Measurements from ENCODE around the gene DCAF5. TPM values are rescaled to one million over a fixed set of nuclear protein-coding genes. Genes with fewer than 3 reads are reported as not detected.
"Not testable (repeated sequence)": the region's sequence is repeated elsewhere in the genome, so short reads cannot be mapped to it uniquely, and the experiment has no call there.

Gene DCAF5
- total RNA-seq, 1 donor from 2014 or later = 57.8 TPM

- Histone ChIP-seq H3K4me1 (peaks cover 1% of the 10 kb centered on the region), H3K27ac (replicated peaks) (no peak overlapping the region), H3K9me3 (replicated peaks) (no peaks in the 10 kb centered on the region), H3K27me3 (ENCODE audit: low read depth) (no peaks in the 10 kb centered on the region), H3K4me3 (no peak overlapping the region), H3K36me3 (peaks cover 73% of the 10 kb centered on the region)
- intact Hi-C loops (cut with micrococcal nuclease) = no loop called here
- TF ChIP-seq CTCF (IDR thresholded peaks at IDR 0.05; ENCODE audit: borderline replicate concordance) = no peak
- no peak for DNase-seq
Measured at GRCh38 chr14:69072584-69072983, 80.3 kb downstream of the DCAF5 start.

DNA sequence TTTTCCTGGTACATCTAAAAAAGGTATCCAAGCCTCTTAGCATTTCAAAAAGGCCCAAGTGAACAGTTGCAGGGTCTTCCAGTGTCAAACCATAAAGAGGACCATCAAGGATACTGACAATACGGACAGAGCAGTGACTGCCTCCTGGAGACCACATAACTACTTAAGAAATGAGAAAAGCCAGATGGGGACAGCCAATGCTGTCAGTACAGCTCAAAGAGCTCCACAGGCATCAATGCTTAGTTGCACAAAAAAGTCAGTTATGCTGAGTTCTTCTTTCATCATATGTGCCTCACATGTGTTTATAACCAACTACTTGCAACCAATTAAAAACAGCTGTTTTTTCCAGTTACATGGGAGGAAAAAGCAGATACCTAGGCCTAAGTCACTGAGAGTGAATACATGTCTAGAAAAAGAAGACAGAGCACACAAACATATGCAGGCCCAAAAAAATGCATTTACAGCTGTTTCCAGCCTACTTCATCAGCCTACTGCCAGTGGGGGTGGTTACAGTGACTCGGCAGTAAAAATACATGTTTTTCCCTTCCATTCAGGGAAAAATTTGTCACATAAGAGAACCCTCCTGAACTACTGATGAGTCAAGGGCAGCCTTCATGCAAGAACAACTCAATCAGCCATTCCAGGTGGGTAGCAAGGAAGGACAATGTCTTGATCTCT is 84.0 kb downstream of the DCAF5 start:
- Histone ChIP-seq H3K4me3 (no peak overlapping the region), H3K27ac (replicated peaks) (peak overlapping the region; percentile 3), H3K27me3 (ENCODE audit: low read depth) (no peaks in the 10 kb centered on the region), H3K36me3 (peaks cover 77% of the 10 kb centered on the region), H3K9me3 (replicated peaks) (no peaks in the 10 kb centered on the region), H3K4me1 (no peaks in the 10 kb centered on the region)
- TF ChIP-seq CTCF (IDR thresholded peaks at IDR 0.05; ENCODE audit: borderline replicate concordance) = no peak
- no peak for DNase-seq
- intact Hi-C loops (cut with micrococcal nuclease) = no loop called here

DNA sequence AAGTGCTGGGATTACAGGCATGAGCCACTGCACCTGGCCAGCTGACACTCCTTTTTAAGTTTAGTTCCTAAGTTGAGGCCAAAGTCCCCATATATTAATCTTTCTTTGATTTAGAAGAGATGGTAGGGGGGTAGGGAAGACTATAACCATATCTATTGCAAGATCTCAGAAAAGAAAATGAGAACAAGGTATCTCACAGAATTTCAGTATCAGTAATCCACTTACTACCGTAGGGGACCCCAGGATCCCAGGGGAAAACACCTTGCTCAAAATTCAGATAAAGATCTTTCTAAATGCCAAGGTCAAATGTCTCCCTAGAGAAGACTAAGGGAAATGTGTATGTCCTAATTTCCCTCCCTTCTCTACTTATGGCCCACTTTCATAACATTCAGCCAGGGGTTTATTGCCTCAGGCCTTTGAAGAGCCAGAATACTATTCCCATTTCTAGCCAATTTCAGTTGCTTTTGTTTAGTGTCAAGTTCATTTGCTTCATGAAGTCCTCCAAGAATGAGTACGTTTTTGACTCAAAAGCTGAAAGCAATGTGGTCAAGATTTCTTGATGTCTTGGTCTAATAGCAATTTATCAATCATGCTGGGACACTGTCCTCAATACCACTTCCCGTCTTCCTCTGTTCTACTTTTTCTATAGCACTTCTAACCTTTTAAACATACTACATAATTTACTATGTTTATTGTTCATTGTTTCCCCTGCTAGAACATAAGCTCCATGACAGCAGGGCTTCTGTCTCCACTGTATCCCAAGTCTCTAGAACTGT is 86.3 kb downstream of the DCAF5 start:
- H3K27me3 ChIP-seq (ENCODE audit: low read depth) = no peaks in the 10 kb centered on the region
- peaks cover 78% of the 10 kb centered on the region for H3K36me3 ChIP-seq

GRCh38 chr14:69065934-69066333 is 87.0 kb downstream of the DCAF5 start:
- not testable (repeated sequence) for H3K9me3 ChIP-seq (replicated peaks)
- H3K36me3 ChIP-seq = peaks cover 79% of the 10 kb centered on the region

More for the DNA sequence above, 86.3 kb downstream of the DCAF5 start:
- no peaks in the 10 kb centered on the region for H3K4me1 ChIP-seq
- DNase-seq = no peak
- H3K27ac ChIP-seq (replicated peaks) = no peak overlapping the region
- H3K4me3 ChIP-seq = no peak overlapping the region
- intact Hi-C loops (cut with micrococcal nuclease) = no loop called here
- no peaks in the 10 kb centered on the region for H3K9me3 ChIP-seq (replicated peaks)
- no peak for TF ChIP-seq CTCF (IDR thresholded peaks at IDR 0.05; ENCODE audit: borderline replicate concordance)

DNA sequence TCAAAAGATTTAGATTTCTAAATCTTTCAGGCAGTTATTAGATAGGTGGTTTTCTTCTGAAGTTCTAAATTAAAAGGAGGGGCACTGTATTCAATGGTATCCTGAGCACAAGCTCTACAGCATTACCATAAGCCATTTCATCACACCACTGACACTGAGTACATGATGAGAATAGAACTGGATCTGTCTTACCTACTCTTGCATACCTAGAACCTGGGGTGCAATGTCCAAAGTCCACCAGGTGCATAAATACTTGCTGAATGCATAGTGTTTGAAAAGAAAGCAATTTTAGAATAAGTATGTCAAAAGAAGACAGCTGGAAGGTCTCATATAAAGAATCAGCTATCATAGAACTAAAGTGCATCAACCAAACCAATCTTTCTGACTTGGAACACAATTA is 88.3 kb downstream of the DCAF5 start:
- no peak for DNase-seq
- no peak for TF ChIP-seq CTCF (IDR thresholded peaks at IDR 0.05; ENCODE audit: borderline replicate concordance)
- Histone ChIP-seq H3K9me3 (replicated peaks) (no peaks in the 10 kb centered on the region), H3K36me3 (peaks cover 66% of the 10 kb centered on the region), H3K4me1 (peaks cover 8% of the 10 kb centered on the region), H3K27ac (replicated peaks) (no peak overlapping the region), H3K27me3 (ENCODE audit: low read depth) (no peaks in the 10 kb centered on the region), H3K4me3 (no peak overlapping the region)
- intact Hi-C loops (cut with micrococcal nuclease) = no loop called here

More at GRCh38 chr14:69065934-69066333, 87.0 kb downstream of the DCAF5 start:
- H3K27me3 ChIP-seq (ENCODE audit: low read depth); H3K4me3 ChIP-seq; intact Hi-C loops (cut with micrococcal nuclease); H3K27ac ChIP-seq (replicated peaks); H3K4me1 ChIP-seq; DNase-seq: not testable (repeated sequence)
